A673 (cell line): Measurements from ENCODE around the gene ATG14. TPM values are rescaled to one million over a fixed set of nuclear protein-coding genes. Genes with fewer than 3 reads are reported as not detected.

Experiments
- BruUV-seq: library from RNA; stranded (reverse); fragments of 400-500 nt; replicated peaks from 2 replicates; lab custom pipeline; 2021; lab: Mats Ljungman, UMichigan
- CTCF ChIA-PET: fragments of 300-600 bp; sonication (Branson Sonifier 250); formaldehyde crosslinking; loops from one replicate; lab custom pipeline; 2022; ENCODE audit warnings: antibody characterized with exemption; lab: Charles Lee
- POLR2A ChIA-PET: fragments of 300-600 bp; sonication (Branson Sonifier 250); formaldehyde crosslinking; loops from one replicate; lab custom pipeline; 2022; ENCODE audit warnings: antibody characterized with exemption; ENCODE audit not compliant: low non-redundant PET; lab: Charles Lee
- DNase-seq: peaks from one replicate; pipeline ENCODE4 v3.0.0-alpha.2; 2015; ENCODE audit warnings: low spot score
- H3K27ac ChIP-seq: fragments of 200-600 bp; sonication (generic); 2 replicates; pipeline ENCODE4 v1.5.1; 2016; ENCODE audit warnings: mixed run types, low read depth, mild to moderate bottlenecking, mixed read lengths, antibody characterized with exemption, low read length; ENCODE audit not compliant: poor library complexity, severe bottlenecking
- H3K27me3 ChIP-seq: fragments of 200-600 bp; sonication (generic); replicated peaks from 2 replicates; pipeline ENCODE4 v1.6.1; 2017; ENCODE audit warnings: mixed run types, low read depth, mild to moderate bottlenecking, mixed read lengths, antibody characterized with exemption, low read length; ENCODE audit not compliant: insufficient read depth, poor library complexity
- H3K36me3 ChIP-seq: fragments of 200-600 bp; sonication (generic); 2 replicates; pipeline ENCODE4 v1.6.1; 2016; ENCODE audit warnings: mixed run types, mild to moderate bottlenecking, mixed read lengths, antibody characterized with exemption, low read length; ENCODE audit not compliant: insufficient read depth, poor library complexity, severe bottlenecking
- H3K4me1 ChIP-seq: fragments of 200-600 bp; sonication (generic); 2 replicates; pipeline ENCODE4 v1.6.1; 2017; ENCODE audit warnings: mixed run types, mild to moderate bottlenecking, mixed read lengths, antibody characterized with exemption, low read length; ENCODE audit not compliant: insufficient read depth, poor library complexity, severe bottlenecking
- H3K4me3 ChIP-seq: fragments of 200-600 bp; sonication (generic); 2 replicates; pipeline ENCODE4 v1.5.1; 2016; ENCODE audit warnings: low read depth, mixed run types, mild to moderate bottlenecking, mixed read lengths, low read length; ENCODE audit not compliant: poor library complexity, severe bottlenecking
- H3K9me3 ChIP-seq: fragments of 200-600 bp; sonication (generic); 2 replicates; pipeline ENCODE4 v1.6.1; 2016; ENCODE audit warnings: mixed run types, low read depth, mild to moderate bottlenecking, mixed read lengths, antibody characterized with exemption, low read length; ENCODE audit not compliant: poor library complexity, severe bottlenecking
- CTCF ChIP-seq: fragments of 300-800, 200-600 bp; sonication (generic); conservative IDR thresholded peaks from 2 replicates; pipeline ENCODE4 v1.5.1; 2017; ENCODE audit warnings: low read depth, mild to moderate bottlenecking, antibody characterized with exemption, low read length, moderate library complexity, mixed read lengths
- EZH2 ChIP-seq: fragments of 200-600 bp; sonication (generic); IDR thresholded peaks from 2 replicates; pipeline ENCODE4 v1.6.1; 2017; ENCODE audit warnings: borderline replicate concordance, low read depth, mild to moderate bottlenecking, mixed read lengths, antibody characterized with exemption, low read length; ENCODE audit not compliant: poor library complexity, severe bottlenecking
- intact Hi-C: fragments of 100-400 bp; cut with micrococcal nuclease; formaldehyde crosslinking; loops from one replicate; pipeline ENCODE4 v1.10.0; 2022; ENCODE audit not compliant: unreplicated experiment
- total RNA-seq: library from RNA; stranded (reverse); gene quantifications from 2 replicates; pipeline ENCODE4 v1.2.3, GENCODE V29; 2021

ATG14 gene
- total RNA-seq, 1 experiment from 2014 or later, result 10.4 TPM

- no peaks in the 10 kb centered on the region for H3K27me3 ChIP-seq
- no TSS peak for BruUV-seq
- no peak for DNase-seq
- no peak overlapping the region for H3K4me3 ChIP-seq
- peaks cover 43% of the 10 kb centered on the region for H3K4me1 ChIP-seq
- no peak overlapping the region for H3K27ac ChIP-seq
- H3K36me3 ChIP-seq, result no peaks in the 10 kb centered on the region
- H3K9me3 ChIP-seq, result no peaks in the 10 kb centered on the region
- ChIA-PET POLR2A (no interaction called here), CTCF (no interaction called here)
- intact Hi-C loops, result loop anchor here (5.0 kb wide), 1 partner anchor 62 kb away; no protein-coding TSS in a partner anchor
- TF ChIP-seq EZH2 (no peak), CTCF (no peak)
Measured at GRCh38 chr14:55450539-55450938, 38.9 kb upstream of the ATG14 start.

GRCh38 chr14:55450124-55450523 is 38.5 kb upstream of the ATG14 start:
- BruUV-seq, result no TSS peak
- intact Hi-C loops, result loop anchor here (5.0 kb wide), 1 partner anchor 62 kb away; no protein-coding TSS in a partner anchor

GRCh38 chr14:55449116-55449515 is 37.5 kb upstream of the ATG14 start:
- no peaks in the 10 kb centered on the region for H3K36me3 ChIP-seq
- DNase-seq, result no peak
- POLR2A ChIA-PET, result no interaction called here
- TF ChIP-seq EZH2, result no peak
- TF ChIP-seq CTCF, result no peak
- no peaks in the 10 kb centered on the region for H3K9me3 ChIP-seq
- BruUV-seq, result no TSS peak
- peaks cover 31% of the 10 kb centered on the region for H3K4me1 ChIP-seq
- no peaks in the 10 kb centered on the region for H3K27me3 ChIP-seq
- no peak overlapping the region for H3K27ac ChIP-seq
- intact Hi-C loops, result loop anchor here (5.0 kb wide), 3 partner anchors 133 to 1038 kb away; partner anchors contain the start of gene KTN1
- H3K4me3 ChIP-seq, result no peak overlapping the region
- CTCF ChIA-PET, result no interaction called here

More at GRCh38 chr14:55450124-55450523, 38.5 kb upstream of the ATG14 start:
- Histone ChIP-seq H3K27ac (no peak overlapping the region), H3K4me3 (no peak overlapping the region), H3K9me3 (no peaks in the 10 kb centered on the region), H3K36me3 (no peaks in the 10 kb centered on the region), H3K4me1 (peaks cover 40% of the 10 kb centered on the region), H3K27me3 (no peaks in the 10 kb centered on the region)
- no peak for DNase-seq
- CTCF ChIA-PET, result no interaction called here
- POLR2A ChIA-PET, result no interaction called here
- no peak for TF ChIP-seq EZH2
- TF ChIP-seq CTCF, result no peak
